NCI-H510A treated with DMSO at 0.1 percent for 48 hours (cell line): ENCODE measurements around the gene PARP3.

Experiments used
- DNase-seq: peaks from one replicate; lab custom pipeline; 2025; lab: John Stamatoyannopoulos, UW

The PARP3 gene

GRCh38 chr3:51966922-51967383 lies 24.8 kb downstream of the PARP3 start:
- DNase-seq, result no peak

GRCh38 chr3:51967384-51968169 lies 25.4 kb downstream of the PARP3 start, which contains the start of gene PCBP4:
Gene PCBP4 (minus strand): TSS chr3:51967454. CDS start chr3:51961240, 6,214 bp downstream.
- peak; percentile 44 for DNase-seq

- DNase-seq, result no peak
Measured at GRCh38 chr3:51968170-51968775, 26.1 kb downstream of the PARP3 start.

- DNase-seq, result no peak
Measured at GRCh38 chr3:51968883-51969678, 26.9 kb downstream of the PARP3 start.

GRCh38 chr3:51969841-51970240 lies 27.7 kb downstream of the PARP3 start:
- DNase-seq, result no peak

- DNase-seq, result no peak
Measured at GRCh38 chr3:51970606-51971300, 28.6 kb downstream of the PARP3 start.

GRCh38 chr3:51971350-51971749 lies 29.2 kb downstream of the PARP3 start:
- DNase-seq, result no peak

GRCh38 chr3:51974277-51974962 lies 32.3 kb downstream of the PARP3 start:
- DNase-seq, result no peak

- peak; percentile 26 for DNase-seq
Measured at GRCh38 chr3:51974963-51975851, 33.0 kb downstream of the PARP3 start, which contains the start of gene ABHD14A. Gene ABHD14A (plus strand): TSS chr3:51975064. CDS start chr3:51975136, 72 bp downstream.

GRCh38 chr3:51975852-51976549 lies 33.8 kb downstream of the PARP3 start:
- DNase-seq, result no peak

GRCh38 chr3:51977446-51978142 lies 35.4 kb downstream of the PARP3 start:
- DNase-seq, result no peak

- no peak for DNase-seq
Measured at GRCh38 chr3:51978143-51978502, 36.0 kb downstream of the PARP3 start.

GRCh38 chr3:51980253-51980652 lies 38.1 kb downstream of the PARP3 start:
- no peak for DNase-seq

GRCh38 chr3:51982352-51982837 lies 40.2 kb downstream of the PARP3 start:
- DNase-seq, result peak; percentile 62

GRCh38 chr3:51982838-51983577 lies 40.8 kb downstream of the PARP3 start, which contains the start of gene ACY1:
Gene ACY1 (plus strand): TSS chr3:51983535. CDS start chr3:51984065, 530 bp downstream.
- peak; percentile 63 for DNase-seq

- no peak for DNase-seq
Measured at GRCh38 chr3:51983578-51984268, 41.6 kb downstream of the PARP3 start.

- DNase-seq, result no peak
Measured at GRCh38 chr3:51984269-51984647, 42.1 kb downstream of the PARP3 start.
